GM19452 (cell line): ENCODE results near the gene FKRP.

Source experiments
- ATAC-seq: cut with Tn5 transposase; IDR thresholded peaks from one replicate; pipeline ENCODE4 v1.9.1; 2021; ENCODE audit not compliant: unreplicated experiment

The FKRP gene

DNA sequence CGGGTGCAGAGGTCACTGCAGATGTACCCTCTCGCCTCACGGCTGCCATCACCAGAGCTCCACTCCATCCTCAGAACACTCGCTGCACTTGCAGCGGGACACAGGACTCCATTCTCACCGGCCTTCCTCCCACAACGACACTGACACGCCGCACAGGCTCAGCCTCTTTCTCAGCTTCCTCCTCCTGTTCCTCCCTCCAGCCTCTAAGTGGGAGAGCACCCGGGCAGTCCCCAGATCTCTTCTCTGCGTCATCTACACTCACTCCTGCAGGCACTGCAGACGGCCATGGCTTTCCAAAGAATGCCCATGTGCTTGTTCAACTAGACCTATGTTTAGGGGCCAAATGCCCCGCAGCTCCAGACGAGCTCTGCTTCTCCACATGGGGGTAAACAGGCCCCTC is 14.3 kb upstream of the FKRP start:
- ATAC-seq = no peak

DNA sequence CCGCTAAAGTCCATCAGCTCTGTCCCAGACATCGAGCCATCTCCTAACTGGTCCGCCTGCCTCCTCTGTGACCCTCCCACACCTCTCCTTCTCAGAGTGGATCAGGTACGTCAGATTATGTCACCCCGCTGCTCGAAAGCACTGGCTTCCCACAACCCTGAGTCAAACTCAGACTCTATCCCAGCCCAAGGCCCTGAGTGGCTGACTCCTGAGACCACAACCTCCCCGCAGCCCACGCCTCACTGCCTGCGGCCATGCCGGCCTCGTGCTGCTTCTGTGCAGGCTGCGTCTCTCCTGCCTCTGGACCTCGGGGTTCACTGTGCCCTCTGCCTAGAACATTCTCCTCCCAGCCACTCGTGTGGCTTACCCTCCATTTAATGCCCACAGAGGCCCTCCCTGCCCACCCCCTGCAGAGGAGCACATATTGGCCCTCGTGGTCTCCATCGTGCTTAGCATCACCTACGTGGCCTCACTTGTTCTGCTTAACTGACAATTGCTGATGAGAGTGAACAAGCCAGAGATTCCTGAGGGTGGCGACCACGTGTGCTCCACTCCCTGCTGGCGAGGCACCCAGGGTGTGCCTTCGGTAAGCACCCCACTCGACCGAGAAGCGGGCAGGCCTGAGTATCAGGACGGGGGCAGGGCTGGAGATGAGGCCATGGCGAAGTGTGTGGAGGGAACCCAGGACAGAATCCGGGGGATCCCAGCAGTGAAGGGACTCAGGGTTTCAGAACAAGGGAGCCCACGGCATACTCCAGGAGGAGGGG is 13.5 kb upstream of the FKRP start:
- ATAC-seq = no peak

DNA sequence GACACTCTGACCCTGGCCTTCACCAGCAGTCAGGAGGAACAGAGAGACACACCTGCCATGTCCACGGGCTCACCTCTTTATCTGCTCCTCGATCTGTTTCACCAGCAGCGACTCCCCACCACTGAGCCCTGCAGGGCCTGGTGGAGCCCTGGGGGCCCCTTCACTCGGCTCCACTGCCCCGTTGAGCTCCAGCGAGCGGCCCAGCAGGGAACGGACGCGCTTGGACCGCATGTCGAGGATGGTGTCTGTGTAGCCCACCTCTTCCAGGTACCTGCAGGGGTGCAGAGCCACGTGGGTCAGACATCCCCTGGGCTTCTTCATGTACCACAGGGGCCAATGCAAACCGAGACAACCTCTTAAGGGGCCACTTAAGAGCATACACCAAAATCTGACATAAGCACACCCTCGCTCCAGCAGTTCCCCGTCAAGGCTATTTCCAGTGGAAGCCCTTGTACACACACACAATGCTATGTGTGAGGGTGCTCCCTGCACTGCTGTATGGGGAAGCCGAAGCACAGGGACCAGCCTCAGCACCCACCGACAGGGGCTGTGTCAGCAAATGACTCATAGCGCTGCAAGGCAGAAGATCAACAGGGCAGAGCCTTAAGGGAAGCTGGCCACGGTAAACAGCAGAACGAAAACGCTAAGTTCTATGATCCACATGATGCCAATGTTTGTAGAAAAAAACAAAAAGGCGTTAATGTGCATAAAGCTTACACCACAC is 12.7 kb upstream of the FKRP start:
- no peak for ATAC-seq

DNA sequence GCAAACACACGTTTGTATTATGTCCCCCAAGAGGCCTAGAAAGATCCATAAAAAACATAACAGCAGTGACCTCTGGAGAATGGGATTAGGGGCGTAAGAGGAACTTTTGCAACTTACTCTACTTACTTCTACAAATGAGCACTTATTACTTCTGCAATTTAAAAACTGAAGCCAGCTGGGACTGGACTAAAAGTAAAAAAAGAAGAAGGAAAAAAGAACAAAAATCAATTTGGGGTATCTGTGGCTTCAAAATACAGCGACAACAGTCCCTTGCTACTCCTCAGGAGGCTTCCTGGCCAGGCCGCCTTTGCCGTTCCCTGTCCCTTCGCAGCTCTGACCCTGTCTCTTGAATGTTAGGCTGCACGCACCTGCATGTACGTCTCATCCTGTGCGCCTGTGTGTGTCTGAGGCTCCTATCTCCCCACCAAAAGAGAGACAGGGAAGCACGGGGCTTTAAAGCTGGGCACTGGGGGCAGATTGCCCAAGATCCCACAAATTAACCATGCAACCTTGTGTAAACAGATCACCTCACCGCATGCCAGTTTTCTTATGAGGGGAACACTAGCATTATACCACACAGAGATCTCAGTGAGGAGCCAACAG is 12.1 kb upstream of the FKRP start:
- no peak for ATAC-seq

DNA sequence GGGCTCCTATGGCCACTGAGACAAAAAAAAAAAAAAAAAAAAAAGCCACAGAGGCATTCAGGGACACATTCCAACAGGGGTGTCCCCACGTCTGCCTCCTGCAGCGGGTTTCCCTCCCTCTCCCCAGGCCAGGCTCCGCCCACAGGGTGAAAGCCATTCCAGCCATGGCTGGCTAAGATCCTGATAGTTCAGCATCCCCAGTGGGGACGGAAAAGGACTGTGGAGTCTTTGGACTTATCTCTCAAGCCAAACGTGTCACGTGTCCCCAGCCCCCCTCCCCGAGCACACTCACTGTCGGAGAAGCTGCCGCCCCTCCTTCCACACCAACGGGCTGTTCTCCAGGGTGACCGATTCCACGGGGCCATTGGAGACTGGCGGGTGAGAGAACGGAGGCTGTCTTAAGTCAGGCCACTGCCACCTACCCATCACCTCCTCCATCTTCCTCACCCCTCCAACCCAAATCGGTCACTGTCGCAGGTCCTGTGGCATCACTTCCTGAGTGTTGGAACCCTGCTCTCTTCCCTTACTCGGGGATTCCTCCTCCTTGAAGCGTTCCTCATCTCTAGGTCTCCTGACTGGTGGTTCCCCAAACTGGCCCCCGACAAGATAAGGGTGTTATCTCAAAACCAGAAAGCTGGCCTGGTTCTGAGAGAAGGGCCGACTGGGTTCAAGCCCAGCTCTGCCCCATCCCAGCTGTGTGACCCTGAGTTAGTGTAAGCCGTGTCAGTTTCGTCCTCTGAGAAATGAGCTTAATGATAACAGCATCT is 9.1 kb upstream of the FKRP start:
- no peak for ATAC-seq

DNA sequence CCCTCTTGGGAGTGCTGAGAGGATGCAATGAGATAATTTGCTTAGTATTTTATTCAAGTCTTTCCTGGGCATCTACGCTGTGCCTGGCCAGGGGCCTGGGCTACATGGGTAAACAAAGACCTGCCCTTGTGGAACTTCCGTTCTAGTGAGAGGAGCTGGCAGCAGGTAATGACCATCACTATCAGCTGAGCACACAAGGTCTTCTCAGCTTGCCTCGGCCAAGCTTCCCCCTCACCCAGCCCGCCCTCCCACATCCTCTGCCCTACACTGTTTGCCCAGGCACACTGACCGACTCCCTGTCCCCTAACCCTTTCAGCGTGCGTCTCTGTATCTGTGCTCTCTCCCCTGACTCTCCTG is 8.6 kb upstream of the FKRP start:
- no peak for ATAC-seq

DNA sequence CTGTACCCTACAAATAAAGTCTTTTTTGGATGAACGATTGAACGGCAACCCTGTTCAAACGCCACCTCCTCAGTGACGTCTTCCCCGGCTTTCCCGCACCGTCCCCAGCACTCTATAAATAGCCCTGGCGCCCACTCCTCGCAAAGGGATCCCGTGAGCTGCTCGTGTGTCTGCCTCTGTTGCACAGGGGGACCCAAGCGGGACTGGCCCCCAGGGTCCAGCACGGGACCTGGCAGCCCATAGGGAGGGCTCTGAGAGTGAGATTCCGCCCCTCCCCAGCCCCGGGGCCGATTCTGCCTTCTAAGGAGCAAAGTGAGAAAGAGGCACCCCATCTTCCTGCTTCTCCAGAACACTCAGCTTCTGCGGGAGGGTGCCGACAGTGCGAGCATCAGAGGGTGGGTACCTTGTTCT is 8.1 kb upstream of the FKRP start:
- no peak for ATAC-seq

DNA sequence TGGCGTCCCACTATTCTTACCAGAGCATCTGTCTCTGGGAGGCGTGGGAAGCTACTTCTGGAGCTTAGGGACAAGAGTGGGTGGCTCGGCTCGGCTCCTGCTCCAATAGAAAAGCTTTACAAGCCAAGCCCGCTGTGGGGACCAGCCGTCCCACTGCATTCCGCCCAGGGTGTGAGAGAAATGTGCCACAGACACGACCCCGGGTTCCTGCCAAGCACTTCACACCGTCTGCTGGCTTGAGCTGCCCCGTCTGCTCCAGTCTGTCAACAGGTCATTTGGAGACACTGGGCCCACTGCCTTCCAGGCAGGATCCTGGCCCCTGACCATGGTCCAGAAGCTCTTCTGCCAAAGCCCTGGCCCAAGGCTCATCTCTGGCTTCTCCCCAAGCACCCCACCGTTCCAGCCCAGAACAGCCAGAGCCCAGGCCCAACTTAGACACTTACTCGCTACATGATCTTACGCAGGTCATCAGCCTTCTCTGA is 6.5 kb upstream of the FKRP start:
- ATAC-seq = no peak

DNA sequence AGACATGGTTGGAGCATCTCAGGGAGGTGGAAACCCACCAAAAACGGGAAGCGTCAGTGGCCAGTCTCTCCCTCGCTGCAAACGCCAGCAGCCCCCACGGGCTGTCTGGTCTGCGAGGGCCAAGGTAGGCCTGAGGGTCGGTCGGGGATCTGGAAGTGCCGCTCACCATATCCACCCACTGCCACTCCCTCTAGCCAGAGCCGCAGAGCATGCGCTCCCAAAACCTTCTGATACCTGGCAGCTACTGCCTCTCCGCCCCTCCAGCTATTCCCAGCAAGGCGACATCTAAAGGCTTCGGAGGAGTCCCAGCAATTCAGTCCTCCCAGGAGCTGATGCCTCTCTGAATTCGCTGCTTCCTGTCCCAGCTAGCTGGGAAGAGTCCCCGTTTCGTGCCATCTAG is 4.4 kb upstream of the FKRP start:
- ATAC-seq = no peak

DNA sequence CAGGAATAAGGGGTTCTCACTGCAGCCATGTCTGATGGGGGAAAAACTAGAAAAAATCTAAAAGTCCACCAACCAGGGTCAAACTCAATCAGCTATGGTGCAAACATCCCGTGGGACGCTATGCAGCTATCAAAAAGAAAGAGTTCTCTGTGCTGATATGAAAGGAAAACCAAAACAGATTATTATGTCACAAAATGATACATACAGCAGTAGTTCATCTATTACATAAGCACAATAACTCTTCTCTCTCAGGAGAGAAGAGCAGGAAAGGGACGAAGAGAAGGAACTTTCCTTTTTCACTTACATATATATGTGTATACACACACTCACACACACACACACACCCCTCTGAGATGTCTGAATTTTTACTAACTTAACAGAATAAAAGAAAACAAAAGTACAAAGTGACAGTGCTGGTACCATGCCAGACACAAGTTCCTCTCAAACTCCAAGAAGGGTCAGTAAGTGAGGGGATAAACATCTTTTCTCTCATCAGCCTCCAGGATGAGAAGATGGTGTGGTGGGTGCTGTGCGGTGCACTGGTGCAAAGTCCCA is 2.9 kb upstream of the FKRP start:
- ATAC-seq = no peak

DNA sequence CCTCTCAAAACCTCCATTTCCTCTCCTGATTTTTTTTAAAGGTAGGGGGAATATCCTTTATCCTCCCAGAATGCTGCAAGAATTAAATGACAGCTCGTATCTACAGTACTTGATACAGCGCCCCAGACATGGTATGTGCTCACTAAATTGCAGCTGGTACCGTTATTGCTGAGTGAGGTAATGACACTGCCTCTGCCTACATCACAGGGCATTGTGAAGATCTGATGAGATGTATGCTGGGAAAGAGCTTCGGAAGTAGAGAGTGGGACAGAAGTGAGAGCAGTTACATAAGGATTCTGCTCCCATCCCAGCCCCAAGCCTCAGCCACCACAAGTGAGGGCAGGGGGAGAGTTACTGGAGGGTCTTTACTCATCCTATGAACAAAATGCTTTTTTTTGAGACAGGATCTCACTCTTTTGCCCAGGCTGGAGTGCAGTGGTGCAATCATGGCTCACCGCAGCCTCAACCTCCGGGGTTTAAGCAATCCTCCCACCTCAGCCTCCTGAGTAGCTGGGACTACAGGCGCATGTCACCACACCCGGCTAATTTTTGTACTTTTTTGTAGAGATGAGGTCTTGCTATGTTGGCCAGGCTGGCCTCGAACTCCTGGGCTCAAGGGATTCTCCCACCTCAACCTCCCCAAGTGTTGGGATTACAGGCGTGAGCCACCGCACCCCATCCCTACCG is 1.7 kb upstream of the FKRP start:
- ATAC-seq = no peak

DNA sequence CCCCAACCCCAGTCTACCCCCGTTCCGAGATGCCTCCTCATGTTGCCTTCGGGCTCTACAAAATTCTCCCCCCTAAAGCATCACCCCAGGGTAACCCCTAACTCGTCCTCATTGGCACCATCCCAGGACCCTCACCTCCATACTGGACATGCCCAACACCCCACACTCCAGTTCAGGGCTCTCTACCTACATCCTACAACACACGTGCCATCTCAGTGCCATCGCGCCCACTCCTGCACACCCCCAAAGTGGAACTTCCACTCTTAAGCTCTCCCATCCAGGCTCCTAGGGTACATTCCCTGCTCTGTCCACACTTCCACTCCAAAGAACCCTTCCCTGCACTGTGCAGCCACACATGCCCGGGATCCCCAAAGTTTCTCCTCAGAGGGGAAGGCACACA is 827 bp upstream of the FKRP start:
- ATAC-seq = no peak

DNA sequence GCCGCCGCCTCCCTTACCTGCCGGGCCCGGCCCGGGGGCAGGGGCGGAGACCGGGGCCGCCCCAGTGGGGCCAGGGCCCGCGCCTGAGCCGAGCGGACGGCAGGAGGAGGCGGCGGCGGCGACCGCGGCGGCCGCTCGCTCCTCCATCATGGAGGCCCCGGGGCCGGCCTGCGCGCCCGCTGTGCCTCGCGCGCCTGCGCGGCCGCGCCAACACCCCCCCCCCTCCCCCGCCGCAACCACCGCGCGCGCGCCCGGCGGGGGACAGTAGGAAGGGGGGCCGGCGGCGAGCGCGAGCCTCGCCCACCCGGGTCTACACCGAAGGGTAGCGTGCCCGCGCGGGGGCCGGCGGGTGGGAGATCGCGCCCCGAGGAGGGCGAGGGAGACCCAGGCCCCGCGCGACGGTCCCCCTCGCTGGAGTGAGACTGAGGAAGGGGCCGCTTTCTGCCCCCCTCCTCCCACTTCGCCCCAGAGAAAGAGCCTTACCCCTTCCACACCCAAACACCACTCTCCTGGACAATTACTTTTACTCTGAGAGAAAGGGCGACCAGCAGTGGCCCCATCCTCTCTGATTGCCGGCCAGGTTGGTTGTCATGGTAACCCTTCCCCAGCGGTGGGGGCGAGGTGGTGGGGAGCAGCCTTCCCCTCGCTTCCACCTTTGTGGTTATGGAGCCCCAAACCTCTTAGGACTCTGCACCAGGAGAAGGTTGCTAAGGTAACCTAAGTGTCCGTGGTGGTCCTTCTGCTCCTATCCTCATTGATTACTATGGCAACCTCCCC is 612 bp downstream of the FKRP start, which contains the start of gene STRN4:
Gene STRN4, minus strand, starts transcription at position 170 of the 777 bp plus-strand sequence. Its CDS starts 20 bp downstream, at position 150.
- peak; percentile 59 for ATAC-seq

DNA sequence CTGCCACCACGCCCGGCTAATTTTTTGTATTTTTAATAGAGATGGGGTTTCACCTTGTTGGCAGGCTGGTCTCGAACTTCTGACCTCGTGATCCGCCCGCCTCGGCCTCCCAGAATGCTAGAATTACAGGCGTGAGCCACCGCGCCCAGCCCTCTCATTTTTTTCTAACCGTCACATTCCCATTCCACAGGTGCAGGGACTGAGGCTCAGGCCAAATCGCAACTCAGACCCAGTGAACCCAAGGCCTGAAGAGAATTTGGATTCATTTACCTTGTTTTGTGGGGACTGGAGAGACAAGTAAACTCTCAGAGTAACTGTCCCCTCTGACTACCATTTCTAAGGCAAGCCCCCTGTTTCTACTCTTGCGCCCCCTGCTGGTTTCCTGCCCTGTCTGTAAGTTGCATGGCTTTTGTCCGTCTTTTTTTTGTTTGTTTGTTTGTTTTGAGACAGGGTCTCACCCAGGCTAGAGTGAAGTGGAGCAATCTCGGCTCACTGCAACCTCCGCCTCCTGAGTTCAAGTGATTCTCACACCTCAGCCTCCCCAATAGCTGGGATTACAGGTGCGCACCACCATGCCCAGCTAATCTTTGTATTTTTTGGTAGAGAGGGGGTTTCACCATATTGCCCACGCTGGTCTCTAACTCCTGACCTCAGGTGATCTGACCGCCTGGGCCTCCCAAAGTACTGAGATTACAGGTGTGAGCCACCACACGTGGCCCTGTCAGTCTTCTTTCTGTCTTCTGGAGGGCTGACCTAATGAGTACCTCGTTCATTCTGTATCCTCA is 2.7 kb downstream of the FKRP start:
- no peak for ATAC-seq

DNA sequence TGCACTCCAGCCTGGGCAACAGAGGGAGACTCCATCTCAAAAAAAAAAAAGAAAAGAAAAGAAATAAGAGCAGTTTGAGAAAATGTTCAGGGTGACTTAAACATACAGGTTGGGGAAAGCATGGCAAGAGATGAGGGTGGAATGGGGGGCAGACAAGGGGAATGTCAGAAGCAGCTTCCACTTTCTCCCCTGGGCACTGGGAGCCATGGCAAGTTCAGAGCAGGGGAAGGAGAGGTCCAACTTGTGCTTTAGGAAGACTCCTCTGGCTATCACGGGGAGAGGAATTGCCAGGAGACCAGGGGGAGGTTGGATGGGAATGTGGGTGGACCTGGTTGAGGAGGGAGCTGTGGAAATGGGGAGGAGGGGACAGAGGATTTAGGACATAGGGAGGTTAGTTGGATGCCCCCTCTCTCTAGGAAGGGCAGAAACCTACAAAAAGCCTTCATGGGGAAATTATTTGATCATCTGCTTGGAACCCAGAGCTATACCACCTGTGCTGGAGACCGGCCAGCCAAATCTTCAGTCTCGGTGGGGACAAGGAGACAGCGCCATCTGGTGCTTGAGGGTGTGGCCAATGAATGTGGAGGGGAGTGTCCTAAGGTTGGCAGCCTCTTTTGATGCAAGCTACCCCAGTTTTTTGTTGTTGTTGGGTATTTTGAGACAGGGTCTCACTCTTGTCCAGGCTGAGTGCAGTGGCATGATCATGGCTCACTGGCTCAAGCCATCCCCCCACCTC is 7.7 kb downstream of the FKRP start:
- no peak for ATAC-seq

DNA sequence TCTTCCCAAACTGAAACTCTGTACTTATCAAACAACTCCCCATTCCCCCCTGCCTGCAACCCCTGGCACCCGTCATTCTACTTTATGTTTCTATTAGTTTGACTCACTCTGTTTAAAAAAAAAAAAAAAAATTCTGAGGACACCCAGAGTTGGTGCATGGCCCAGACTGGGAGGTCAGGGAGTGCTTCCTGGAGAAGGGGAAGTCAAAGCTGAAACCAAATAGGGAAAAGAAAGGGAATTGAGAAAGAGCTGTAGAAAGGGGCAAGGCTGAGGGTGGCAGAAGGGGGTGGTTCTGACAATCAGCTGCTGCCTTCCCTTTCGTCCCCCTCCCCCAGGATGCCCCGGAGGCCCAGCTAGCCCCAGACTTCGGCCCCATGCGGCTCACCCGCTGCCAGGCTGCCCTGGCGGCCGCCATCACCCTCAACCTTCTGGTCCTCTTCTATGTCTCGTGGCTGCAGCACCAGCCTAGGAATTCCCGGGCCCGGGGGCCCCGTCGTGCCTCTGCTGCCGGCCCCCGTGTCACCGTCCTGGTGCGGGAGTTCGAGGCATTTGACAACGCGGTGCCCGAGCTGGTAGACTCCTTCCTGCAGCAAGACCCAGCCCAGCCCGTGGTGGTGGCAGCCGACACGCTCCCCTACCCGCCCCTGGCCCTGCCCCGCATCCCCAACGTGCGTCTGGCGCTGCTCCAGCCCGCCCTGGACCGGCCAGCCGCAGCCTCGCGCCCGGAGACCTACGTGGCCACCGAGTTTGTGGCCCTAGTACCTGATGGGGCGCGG is 9.4 kb downstream of the FKRP start:
- ATAC-seq = no peak

DNA sequence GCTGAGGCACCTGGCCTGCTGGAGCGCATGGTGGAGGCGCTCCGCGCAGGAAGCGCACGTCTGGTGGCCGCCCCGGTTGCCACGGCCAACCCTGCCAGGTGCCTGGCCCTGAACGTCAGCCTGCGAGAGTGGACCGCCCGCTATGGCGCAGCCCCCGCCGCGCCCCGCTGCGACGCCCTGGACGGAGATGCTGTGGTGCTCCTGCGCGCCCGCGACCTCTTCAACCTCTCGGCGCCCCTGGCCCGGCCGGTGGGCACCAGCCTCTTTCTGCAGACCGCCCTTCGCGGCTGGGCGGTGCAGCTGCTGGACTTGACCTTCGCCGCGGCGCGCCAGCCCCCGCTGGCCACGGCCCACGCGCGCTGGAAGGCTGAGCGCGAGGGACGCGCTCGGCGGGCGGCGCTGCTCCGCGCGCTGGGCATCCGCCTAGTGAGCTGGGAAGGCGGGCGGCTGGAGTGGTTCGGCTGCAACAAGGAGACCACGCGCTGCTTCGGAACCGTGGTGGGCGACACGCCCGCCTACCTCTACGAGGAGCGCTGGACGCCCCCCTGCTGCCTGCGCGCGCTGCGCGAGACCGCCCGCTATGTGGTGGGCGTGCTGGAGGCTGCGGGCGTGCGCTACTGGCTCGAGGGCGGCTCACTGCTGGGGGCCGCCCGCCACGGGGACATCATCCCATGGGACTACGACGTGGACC is 10.1 kb downstream of the FKRP start:
- no peak for ATAC-seq
